GM21619 (cell line): ENCODE data around the gene LRIF1.
"Not testable (repeated sequence)": the region's sequence is repeated elsewhere in the genome, so short reads cannot be mapped to it uniquely, and the experiment has no call there.

ENCODE experiments used
- ATAC-seq: cut with Tn5 transposase; IDR thresholded peaks from one replicate; pipeline ENCODE4 v1.9.1; 2021; ENCODE audit not compliant: unreplicated experiment

The LRIF1 gene

GRCh38 chr1:110963691-110964454 is at the start of gene LRIF1:
LRIF1 (minus strand) TSS chr1:110963922; CDS start chr1:110963688, 234 bp downstream.
- peak; percentile 92 for ATAC-seq

- no peak for ATAC-seq
These were observed 44.3 kb upstream of the LRIF1 start for GRCh38 chr1:111008031-111008430.

- no peak for ATAC-seq
These were observed 42.8 kb upstream of the LRIF1 start for GRCh38 chr1:111006556-111006955.

- not testable (repeated sequence) for ATAC-seq
These were observed 35.9 kb upstream of the LRIF1 start for GRCh38 chr1:110999607-111000006.

- not testable (repeated sequence) for ATAC-seq
These were observed 28.6 kb upstream of the LRIF1 start for GRCh38 chr1:110992329-110992728.

GRCh38 chr1:110991295-110991694 is 27.6 kb upstream of the LRIF1 start:
- ATAC-seq = not testable (repeated sequence)

GRCh38 chr1:110990541-110990940 is 26.8 kb upstream of the LRIF1 start:
- no peak for ATAC-seq

- ATAC-seq = no peak
These were observed 22.7 kb upstream of the LRIF1 start for GRCh38 chr1:110986407-110986891.

GRCh38 chr1:110982320-110982719 is 18.6 kb upstream of the LRIF1 start:
- ATAC-seq = no peak

GRCh38 chr1:110979154-110979553 is 15.4 kb upstream of the LRIF1 start:
- no peak for ATAC-seq

GRCh38 chr1:110976089-110976488 is 12.4 kb upstream of the LRIF1 start:
- ATAC-seq = no peak

- ATAC-seq = no peak
These were observed 11.5 kb upstream of the LRIF1 start for GRCh38 chr1:110975265-110975664.

- ATAC-seq = no peak
These were observed 3.5 kb upstream of the LRIF1 start for GRCh38 chr1:110967256-110967655.

GRCh38 chr1:110964455-110964903 is 757 bp upstream of the LRIF1 start:
- no peak for ATAC-seq

- ATAC-seq = peak; percentile 36
These were observed 631 bp downstream of the LRIF1 start for GRCh38 chr1:110962892-110963690.

- no peak for ATAC-seq
These were observed 1.8 kb downstream of the LRIF1 start for GRCh38 chr1:110961902-110962301.

GRCh38 chr1:110960777-110961420 is 2.8 kb downstream of the LRIF1 start:
- no peak for ATAC-seq

- ATAC-seq = no peak
These were observed 5.9 kb downstream of the LRIF1 start for GRCh38 chr1:110957798-110958197.

GRCh38 chr1:110956586-110956985 is 7.1 kb downstream of the LRIF1 start:
- ATAC-seq = no peak

- ATAC-seq = no peak
These were observed 10.7 kb downstream of the LRIF1 start for GRCh38 chr1:110953031-110953430.

- no peak for ATAC-seq
These were observed 11.7 kb downstream of the LRIF1 start for GRCh38 chr1:110952031-110952430.
